ENCODE measurements around the gene C13orf46. TPM values are rescaled to one million over a fixed set of nuclear protein-coding genes. Genes with fewer than 3 reads are reported as not detected.

The C13orf46 gene
- total RNA-seq, 4 donors from 2014 or later = 0.41 to 77.4 (median 1.1) TPM; not detected in 1

DNA sequence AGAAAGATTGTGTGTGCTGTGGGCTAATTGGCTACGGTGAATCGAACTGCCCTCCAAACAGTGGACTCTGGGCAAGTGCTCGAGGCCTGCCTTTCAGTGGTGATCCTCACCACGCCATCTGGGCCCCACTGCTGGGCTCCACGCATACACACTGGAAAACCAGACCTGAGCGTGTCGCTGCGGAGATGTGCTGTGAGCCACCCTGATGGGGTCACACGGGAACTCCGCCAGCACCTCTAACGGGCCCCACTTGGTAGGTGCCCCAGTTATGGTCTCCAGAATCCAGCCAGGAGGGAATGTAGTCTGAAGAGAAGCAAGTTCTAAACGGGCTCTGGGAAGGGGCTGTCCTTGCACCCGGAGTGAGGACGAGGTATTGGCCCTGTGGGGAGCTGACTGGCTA is 39.3 kb downstream of the C13orf46 start:
- peaks cover 0 to 31% (median 11%) of the 10 kb centered on the region in 4 donors for H3K4me1 ChIP-seq
- H3K36me3 ChIP-seq = no peaks in the 10 kb centered on the region
- peak; percentile 3 for DNase-seq
- H3K4me3 ChIP-seq = no peak overlapping the region
- 90% methylated on average over 14 of the region's 14 CpGs; no CpG with 5 or more reads in 1 of the 2 donors for WGBS, 2 donors (ENCODE audit: low coverage in 1 of 2)
- peaks cover 42% of the 10 kb centered on the region for H3K27me3 ChIP-seq
- intact Hi-C loops (cut with DNase I; ENCODE audit: low total_unique reads) = no loop called here
- H3K27ac ChIP-seq = peak overlapping the region in 1 of 4 donors; percentile 37
- H3K9me3 ChIP-seq = no peaks in the 10 kb centered on the region
- in situ Hi-C loops (cut with MboI; ENCODE audit: low pct_ligation_motif_present in 1 of 4, low pct_unique_long_range_greater_than_20kb in 1 of 4, low sequenced_read_pairs in 3 of 4) = no loop called here
- TF ChIP-seq, protein P1, sequence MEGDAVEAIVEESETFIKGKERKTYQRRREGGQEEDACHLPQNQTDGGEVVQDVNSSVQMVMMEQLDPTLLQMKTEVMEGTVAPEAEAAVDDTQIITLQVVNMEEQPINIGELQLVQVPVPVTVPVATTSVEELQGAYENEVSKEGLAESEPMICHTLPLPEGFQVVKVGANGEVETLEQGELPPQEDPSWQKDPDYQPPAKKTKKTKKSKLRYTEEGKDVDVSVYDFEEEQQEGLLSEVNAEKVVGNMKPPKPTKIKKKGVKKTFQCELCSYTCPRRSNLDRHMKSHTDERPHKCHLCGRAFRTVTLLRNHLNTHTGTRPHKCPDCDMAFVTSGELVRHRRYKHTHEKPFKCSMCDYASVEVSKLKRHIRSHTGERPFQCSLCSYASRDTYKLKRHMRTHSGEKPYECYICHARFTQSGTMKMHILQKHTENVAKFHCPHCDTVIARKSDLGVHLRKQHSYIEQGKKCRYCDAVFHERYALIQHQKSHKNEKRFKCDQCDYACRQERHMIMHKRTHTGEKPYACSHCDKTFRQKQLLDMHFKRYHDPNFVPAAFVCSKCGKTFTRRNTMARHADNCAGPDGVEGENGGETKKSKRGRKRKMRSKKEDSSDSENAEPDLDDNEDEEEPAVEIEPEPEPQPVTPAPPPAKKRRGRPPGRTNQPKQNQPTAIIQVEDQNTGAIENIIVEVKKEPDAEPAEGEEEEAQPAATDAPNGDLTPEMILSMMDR (IDR thresholded peaks at IDR 0.05) = no peak
- TF ChIP-seq POLR2A (IDR thresholded peaks at IDR 0.05) (no peak), EP300 (IDR thresholded peaks at IDR 0.05; ENCODE audit: low read depth) (no peak), POLR2AphosphoS5 (IDR thresholded peaks at IDR 0.05) (no peak)

DNA sequence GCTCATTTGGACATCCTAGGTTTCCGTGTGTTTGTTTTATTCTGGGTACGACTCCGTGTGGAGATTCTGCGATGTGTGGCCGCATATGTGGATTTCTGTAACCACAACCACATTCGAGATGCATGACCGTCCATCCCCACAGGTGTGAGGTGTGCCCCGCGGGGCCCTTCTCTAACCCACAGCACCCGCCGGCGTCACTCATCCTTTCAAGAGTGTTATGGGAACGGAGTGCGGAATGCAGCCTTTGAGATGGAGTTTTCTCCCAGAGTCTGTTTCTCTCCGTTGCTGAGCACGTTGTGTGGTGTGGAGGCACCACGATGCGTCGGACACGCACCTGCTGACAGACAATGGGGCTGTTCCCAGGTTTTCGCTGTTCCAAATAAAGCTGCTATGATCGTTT is 40.0 kb downstream of the C13orf46 start:
- H3K27ac ChIP-seq = no peak overlapping the region
- no peaks in the 10 kb centered on the region for H3K36me3 ChIP-seq
- peaks cover 36% of the 10 kb centered on the region for H3K27me3 ChIP-seq
- in situ Hi-C loops (cut with MboI; ENCODE audit: low pct_ligation_motif_present in 1 of 4, low pct_unique_long_range_greater_than_20kb in 1 of 4, low sequenced_read_pairs in 3 of 4) = no loop called here
- WGBS, 2 donors (ENCODE audit: low coverage in 1 of 2) = 95 to 98% methylated on average over 14 to 22 of the region's 22 CpGs
- no peak overlapping the region for H3K4me3 ChIP-seq
- intact Hi-C loops (cut with DNase I; ENCODE audit: low total_unique reads) = no loop called here
- no peaks in the 10 kb centered on the region for H3K9me3 ChIP-seq
- DNase-seq = peak; percentile 1
- H3K4me1 ChIP-seq = peaks cover 3 to 33% (median 14%) of the 10 kb centered on the region in 4 donors
- TF ChIP-seq POLR2A (IDR thresholded peaks at IDR 0.05) = no peak
- no peak for TF ChIP-seq POLR2AphosphoS5 (IDR thresholded peaks at IDR 0.05)
- no peak for TF ChIP-seq EP300 (IDR thresholded peaks at IDR 0.05; ENCODE audit: low read depth)
- TF ChIP-seq, protein P1 (IDR thresholded peaks at IDR 0.05) = no peak

DNA sequence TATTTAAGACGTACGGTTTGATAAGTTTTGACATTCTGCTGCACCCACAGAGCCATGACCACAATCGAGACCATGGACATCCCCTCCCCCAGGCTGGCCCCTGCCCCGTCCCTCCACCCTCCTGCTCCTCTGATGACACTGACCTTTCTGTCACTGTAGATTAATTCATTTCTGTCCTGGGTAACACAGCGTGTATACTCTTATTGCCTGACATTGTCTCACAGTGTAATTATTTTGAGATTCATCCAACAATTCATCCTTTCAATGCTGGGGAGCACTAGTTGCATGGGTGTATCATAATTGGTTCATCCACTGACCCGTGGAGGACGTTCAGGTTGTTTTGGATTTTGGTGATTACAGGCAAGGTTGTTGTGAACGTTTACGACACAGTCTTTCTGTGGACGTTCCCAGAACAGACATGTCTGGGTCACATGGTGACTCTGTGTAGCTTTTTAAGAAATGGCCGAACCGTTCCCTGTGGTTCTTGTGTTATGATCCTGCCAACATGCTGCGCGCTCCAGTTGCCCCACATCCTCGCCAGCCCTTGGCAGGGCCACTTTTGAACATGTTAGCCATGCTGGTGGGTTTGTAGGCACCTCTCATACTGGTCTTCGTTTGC is 41.9 kb downstream of the C13orf46 start:
- in situ Hi-C loops (cut with MboI; ENCODE audit: low pct_ligation_motif_present in 1 of 4, low pct_unique_long_range_greater_than_20kb in 1 of 4, low sequenced_read_pairs in 3 of 4) = no loop called here
- no peak for DNase-seq
- peaks cover 0 to 31% (median 12%) of the 10 kb centered on the region in 4 donors for H3K4me1 ChIP-seq
- no peak overlapping the region for H3K4me3 ChIP-seq
- 56 to 73% methylated on average over 5 to 16 of the region's 16 CpGs for WGBS, 2 donors (ENCODE audit: low coverage in 1 of 2)
- intact Hi-C loops (cut with DNase I; ENCODE audit: low total_unique reads) = no loop called here
- H3K27me3 ChIP-seq = peaks cover 20% of the 10 kb centered on the region
- no peak overlapping the region for H3K27ac ChIP-seq
- no peaks in the 10 kb centered on the region for H3K36me3 ChIP-seq
- no peaks in the 10 kb centered on the region for H3K9me3 ChIP-seq
- TF ChIP-seq, protein P1 (IDR thresholded peaks at IDR 0.05) = no peak
- TF ChIP-seq POLR2A (IDR thresholded peaks at IDR 0.05) = no peak

DNA sequence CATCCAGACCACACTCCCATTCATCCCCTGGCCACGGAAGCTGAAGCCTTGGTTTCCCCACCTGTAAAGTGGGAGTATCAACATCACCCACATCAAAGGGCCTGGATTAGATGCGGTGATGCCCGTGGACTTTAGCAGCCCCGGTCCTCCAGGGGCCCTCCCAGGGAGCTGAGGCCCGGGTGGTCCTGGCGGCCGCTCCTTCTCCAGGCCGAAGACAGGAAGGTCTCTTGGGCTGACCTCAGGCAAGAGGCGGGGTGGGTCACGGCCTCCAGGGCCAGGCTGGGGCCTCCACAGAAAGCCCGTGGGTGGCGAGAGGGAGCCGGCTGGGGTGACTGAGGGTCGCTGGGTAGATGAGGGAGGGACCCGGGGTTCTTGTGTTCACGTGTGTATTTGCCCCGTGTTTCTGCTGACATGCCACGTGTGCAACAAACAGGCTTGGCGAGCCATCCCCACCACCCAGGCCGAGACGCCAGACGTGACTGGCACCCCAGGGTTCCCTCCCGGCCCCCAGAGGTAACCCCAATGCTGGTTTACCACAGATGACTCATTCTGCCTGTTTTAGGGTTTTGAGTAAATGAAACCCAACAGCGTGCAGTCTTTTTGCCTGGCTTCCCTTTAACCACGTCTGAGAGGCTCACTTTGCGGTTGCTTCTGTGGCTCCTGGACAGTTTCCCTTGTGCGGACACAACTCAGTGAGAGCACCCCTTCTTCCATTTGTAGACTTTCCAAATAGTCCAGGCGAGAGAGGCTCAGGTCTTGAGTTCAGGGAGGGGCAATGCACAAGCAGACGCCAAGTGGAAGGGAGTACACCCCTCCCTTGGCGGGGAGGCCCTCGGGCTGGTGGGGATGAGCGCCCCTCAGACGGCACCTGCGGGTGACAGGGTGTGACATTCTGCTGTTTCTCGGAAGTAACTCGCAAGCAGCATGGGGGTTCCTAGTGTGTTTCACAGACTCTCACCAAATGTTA is 42.9 kb downstream of the C13orf46 start:
- 69 to 81% methylated on average over 6 to 36 of the region's 36 CpGs for WGBS, 2 donors (ENCODE audit: low coverage in 1 of 2)
- Histone ChIP-seq H3K4me3 (no peak overlapping the region), H3K36me3 (no peaks in the 10 kb centered on the region), H3K27ac (no peak overlapping the region), H3K27me3 (peaks cover 10% of the 10 kb centered on the region), H3K9me3 (no peaks in the 10 kb centered on the region), H3K4me1 (peaks cover 0 to 25% (median 10%) of the 10 kb centered on the region in 4 donors)
- no peak for DNase-seq
- in situ Hi-C loops (cut with MboI; ENCODE audit: low pct_ligation_motif_present in 1 of 4, low pct_unique_long_range_greater_than_20kb in 1 of 4, low sequenced_read_pairs in 3 of 4) = no loop called here
- TF ChIP-seq POLR2AphosphoS5 (IDR thresholded peaks at IDR 0.05) (no peak), POLR2A (IDR thresholded peaks at IDR 0.05) (no peak), EP300 (IDR thresholded peaks at IDR 0.05; ENCODE audit: low read depth) (no peak)
- TF ChIP-seq, protein P1 (IDR thresholded peaks at IDR 0.05) = no peak
- intact Hi-C loops (cut with DNase I; ENCODE audit: low total_unique reads) = no loop called here
